H9 (cell line): ENCODE results near the gene RRAD. TPM values are rescaled to one million over a fixed set of nuclear protein-coding genes. Genes with fewer than 3 reads are reported as not detected.
"Not testable (repeated sequence)": the region's sequence is repeated elsewhere in the genome, so short reads cannot be mapped to it uniquely, and the experiment has no call there.

Experiments
- DNase-seq: peaks from one replicate; pipeline ENCODE4 v3.0.0-alpha.2; 2017
- H2AFZ ChIP-seq: one replicate; pipeline ENCODE4 v1.6.1; 2013; ENCODE audit warnings: mild to moderate bottlenecking, low read length, control low read depth, moderate library complexity
- H2AK5ac ChIP-seq: 2 replicates; pipeline ENCODE4 v1.6.1; 2013; ENCODE audit warnings: low read length, control low read depth, mixed read lengths; ENCODE audit not compliant: insufficient read length
- H2BK120ac ChIP-seq: one replicate; pipeline ENCODE4 v1.6.1; 2013; ENCODE audit warnings: low read depth, mild to moderate bottlenecking, low read length, control low read depth, inconsistent platforms; ENCODE audit not compliant: poor library complexity, severe bottlenecking
- H2BK12ac ChIP-seq: 2 replicates; pipeline ENCODE4 v1.6.1; 2013; ENCODE audit warnings: low read length, control low read depth, mixed read lengths, low read depth; ENCODE audit not compliant: insufficient read length
- H2BK15ac ChIP-seq: 2 replicates; pipeline ENCODE4 v1.6.1; 2013; ENCODE audit warnings: low read depth, low read length, control low read depth
- H2BK20ac ChIP-seq: one replicate; pipeline ENCODE4 v1.6.1; 2013; ENCODE audit warnings: low read depth, mild to moderate bottlenecking, low read length, control low read depth, inconsistent platforms; ENCODE audit not compliant: poor library complexity, severe bottlenecking
- H2BK5ac ChIP-seq: 2 replicates; pipeline ENCODE4 v1.6.1; 2013; ENCODE audit warnings: low read length, control low read depth, mixed read lengths; ENCODE audit not compliant: insufficient read length
- H3K14ac ChIP-seq: 2 replicates; pipeline ENCODE4 v1.6.1; 2013; ENCODE audit warnings: low read length, control low read depth; ENCODE audit not compliant: insufficient read depth
- H3K18ac ChIP-seq: 2 replicates; pipeline ENCODE4 v1.6.1; 2013; ENCODE audit warnings: low read depth, mild to moderate bottlenecking, mixed read lengths, low read length, control low read depth; ENCODE audit not compliant: insufficient read length
- H3K23ac ChIP-seq: 2 replicates; pipeline ENCODE4 v1.6.1; 2013; ENCODE audit warnings: low read length, control low read depth, mixed read lengths, low read depth; ENCODE audit not compliant: insufficient read length
- H3K23me2 ChIP-seq: 2 replicates; pipeline ENCODE4 v1.6.1; 2013; ENCODE audit warnings: low read depth, mild to moderate bottlenecking, mixed read lengths, low read length, control low read depth; ENCODE audit not compliant: insufficient read length, poor library complexity, severe bottlenecking
- H3K27ac ChIP-seq: 2 replicates; pipeline ENCODE4 v1.5.1; 2013; ENCODE audit warnings: low read length, control low read depth, mixed read lengths, low read depth; ENCODE audit not compliant: insufficient read length
- H3K27me3 ChIP-seq: 2 replicates; pipeline ENCODE4 v1.6.1; 2013; ENCODE audit warnings: low read length, control low read depth, inconsistent platforms; ENCODE audit not compliant: insufficient read depth
- H3K4ac ChIP-seq: 2 replicates; pipeline ENCODE4 v1.6.1; 2013; ENCODE audit warnings: low read depth, mild to moderate bottlenecking, control low read depth, inconsistent platforms, low read length, moderate library complexity
- H3K4me1 ChIP-seq: 2 replicates; pipeline ENCODE4 v1.6.1; 2013; ENCODE audit warnings: low read length, control low read depth, inconsistent platforms; ENCODE audit not compliant: insufficient read depth
- H3K4me2 ChIP-seq: 2 replicates; pipeline ENCODE4 v1.6.1; 2013; ENCODE audit warnings: low read length, control low read depth, mixed read lengths; ENCODE audit not compliant: insufficient read length, insufficient read depth
- H3K56ac ChIP-seq: 2 replicates; pipeline ENCODE4 v1.6.1; 2013; ENCODE audit warnings: low read depth, mild to moderate bottlenecking, mixed read lengths, low read length, control low read depth; ENCODE audit not compliant: insufficient read length
- H3K79me1 ChIP-seq: 2 replicates; pipeline ENCODE4 v1.6.1; 2013; ENCODE audit warnings: low read depth, mild to moderate bottlenecking, moderate library complexity, low read length, control low read depth, inconsistent platforms; ENCODE audit not compliant: insufficient read depth, poor library complexity, severe bottlenecking
- H3K79me2 ChIP-seq: 2 replicates; pipeline ENCODE4 v1.6.1; 2013; ENCODE audit warnings: low read length, control low read depth, inconsistent platforms; ENCODE audit not compliant: insufficient read depth
- H3K9ac ChIP-seq: 2 replicates; pipeline ENCODE4 v1.6.1; 2013; ENCODE audit warnings: low read length, control low read depth, mixed read lengths; ENCODE audit not compliant: insufficient read length; ENCODE audit errors: extremely low read depth
- H3K9me3 ChIP-seq: one replicate; pipeline ENCODE4 v1.6.1; 2013; ENCODE audit warnings: low read depth, low read length, inconsistent platforms; ENCODE audit not compliant: control insufficient read depth
- H3T11ph ChIP-seq: one replicate; pipeline ENCODE4 v1.6.1; 2013; ENCODE audit warnings: mild to moderate bottlenecking, low read length, control low read depth, inconsistent platforms
- H4K20me1 ChIP-seq: one replicate; pipeline ENCODE4 v1.6.1; 2013; ENCODE audit not compliant: control insufficient read depth, insufficient read length, insufficient read depth
- H4K5ac ChIP-seq: 2 replicates; pipeline ENCODE4 v1.6.1; 2013; ENCODE audit warnings: low read depth, mild to moderate bottlenecking, mixed read lengths, low read length, control low read depth; ENCODE audit not compliant: insufficient read length
- H4K8ac ChIP-seq: replicated peaks from 2 replicates; pipeline ENCODE4 v1.6.1; 2013; ENCODE audit warnings: low read length, control low read depth, mixed read lengths, low read depth; ENCODE audit not compliant: insufficient read length
- H4K91ac ChIP-seq: 2 replicates; pipeline ENCODE4 v1.6.1; 2013; ENCODE audit warnings: low read depth, mild to moderate bottlenecking, moderate library complexity, mixed read lengths, low read length, control low read depth; ENCODE audit not compliant: insufficient read length
- H3K27ac Mint-ChIP-seq, 3 experiments: 2 replicates in 2 of 3; 3 replicates in 1 of 3; pipeline ENCODE4 v1.8.0; 2020 to 2021; ENCODE audit warnings: mixed read lengths in 3 of 3, mild to moderate bottlenecking in 1 of 3, moderate library complexity in 1 of 3
- H3K27me3 Mint-ChIP-seq: 2 replicates; pipeline ENCODE4 v1.8.0; 2021; ENCODE audit warnings: low read depth, mild to moderate bottlenecking, moderate library complexity, mixed read lengths
- H3K36me3 Mint-ChIP-seq, 3 experiments: 2 replicates in 2 of 3; 3 replicates in 1 of 3; pipeline ENCODE4 v1.8.0; 2020 to 2021; ENCODE audit warnings: low read depth in 3 of 3, mixed read lengths in 3 of 3; ENCODE audit not compliant: insufficient read depth in 1 of 3
- H3K4me1 Mint-ChIP-seq, 2 experiments: 2 replicates each; pipeline ENCODE4 v1.8.0; 2020; ENCODE audit warnings: mixed read lengths in 2 of 2
- H3K4me3 Mint-ChIP-seq, 2 experiments: 2 replicates in 1 of 2; 3 replicates in 1 of 2; pipeline ENCODE4 v1.8.0; 2020 to 2021; ENCODE audit warnings: mild to moderate bottlenecking in 2 of 2, mixed read lengths in 2 of 2, moderate library complexity in 1 of 2
- H3K9me3 Mint-ChIP-seq, 2 experiments: 2 replicates in 1 of 2; 3 replicates in 1 of 2; pipeline ENCODE4 v1.8.0; 2020; ENCODE audit warnings: mild to moderate bottlenecking in 2 of 2, mixed read lengths in 2 of 2, moderate library complexity in 1 of 2
- CTCF ChIP-seq: fragments of 200-600 bp; sonication (generic); conservative IDR thresholded peaks from 3 replicates; pipeline ENCODE4 v1.8.0; 2021; ENCODE audit warnings: antibody characterized with exemption, mild to moderate bottlenecking
- WGBS: extraction: QIAGEN DNeasy Blood & Tissue Kit; methylation state at CpG from one replicate; pipeline ENCODE4 v1.1.7; 2013; ENCODE audit warnings: missing lambda C conversion rate, low lambda C conversion rate, mixed read lengths; ENCODE audit not compliant: insufficient read length; ENCODE audit errors: extremely low coverage; 5-methylcytosine and 5-hydroxymethylcytosine counted together
- long read RNA-seq: library from polyadenylated mRNA; unstranded; transcript quantifications from one replicate; pipeline ENCODE4 v2.0.0, GENCODE V29; 2020
- total RNA-seq: library from RNA; stranded (reverse); gene quantifications from 2 replicates; pipeline ENCODE4 v1.2.1, GENCODE V29; 2021

Gene RRAD
- total RNA-seq = 0.44 and 0.72 TPM in 2 replicates
- long read RNA-seq = 0 reads

- Histone ChIP-seq H3K4me2 (peak within 1 kb of the TSS; percentile 45), H4K8ac (no peak within 1 kb of the TSS), H3K14ac (no peak within 1 kb of the TSS; the same call in 1 of the 2 replicates), H3K9ac (no peak within 1 kb of the TSS), H4K91ac (no peak within 1 kb of the TSS), H2BK5ac (no peak within 1 kb of the TSS), H3K23ac (no peak within 1 kb of the TSS), H3K79me1 (no peaks in the 10 kb centered on the region), H3K27me3 (peaks cover 15% of the 10 kb centered on the region; the same call in 1 of the 2 replicates), H3K4ac (no peak within 1 kb of the TSS), H2BK15ac (no peak within 1 kb of the TSS), H3K9me3 (no peaks in the 10 kb centered on the region), H3T11ph (no peak within 1 kb of the TSS), H3K27ac (no peak within 1 kb of the TSS), H2BK12ac (no peak within 1 kb of the TSS), H3K18ac (no peak within 1 kb of the TSS), H4K5ac (no peak within 1 kb of the TSS), H2AFZ (no peak within 1 kb of the TSS), H3K4me1 (no peaks in the 10 kb centered on the region), H3K56ac (no peak within 1 kb of the TSS), H3K79me2 (no peaks in the 10 kb centered on the region), H3K23me2 (peaks cover 5% of the 10 kb centered on the region), H2AK5ac (no peak within 1 kb of the TSS), H2BK20ac (no peak within 1 kb of the TSS), H4K20me1 (no peaks in the 10 kb centered on the region), H2BK120ac (no peak within 1 kb of the TSS)
- DNase-seq = peak; percentile 47
- Mint-ChIP-seq H3K27me3 (peaks cover 68% of the 10 kb centered on the region), H3K36me3 (no peaks in the 10 kb centered on the region), H3K9me3 (no peaks in the 10 kb centered on the region; a peak in 1 of 5 replicates), H3K4me1 (peaks cover 13 to 15% of the 10 kb centered on the region in 2 experiments), H3K4me3 (peak within 1 kb of the TSS; percentile 72 to 85), H3K27ac (no peak within 1 kb of the TSS)
- TF ChIP-seq CTCF = no peak
- no CpG with 5 or more reads among the region's 42 CpGs for WGBS
Measured at GRCh38 chr16:66925322-66925840, at the start of gene RRAD. Gene RRAD (minus strand): TSS chr16:66925535. CDS start chr16:66925179, 356 bp downstream.

GRCh38 chr16:66974932-66975246 lies 49.6 kb upstream of the RRAD start:
- Mint-ChIP-seq H3K4me1 (peaks cover 10 to 12% of the 10 kb centered on the region in 2 experiments), H3K27ac (peak overlapping the region in 2 of 3 experiments; percentile 72 to 79; a peak in 2 of 7 replicates)
- H3K14ac ChIP-seq, H3T11ph ChIP-seq, H3K9me3 Mint-ChIP-seq, DNase-seq, H3K36me3 Mint-ChIP-seq, H3K4ac ChIP-seq, H3K9me3 ChIP-seq, H4K5ac ChIP-seq, H2BK12ac ChIP-seq, H2BK20ac ChIP-seq, H4K20me1 ChIP-seq, H4K8ac ChIP-seq, H3K27me3 ChIP-seq, H3K79me2 ChIP-seq, H3K27ac ChIP-seq, H2AK5ac ChIP-seq, H3K23me2 ChIP-seq, H2BK15ac ChIP-seq, H3K27me3 Mint-ChIP-seq, H3K79me1 ChIP-seq, H2AFZ ChIP-seq, H3K9ac ChIP-seq, H2BK5ac ChIP-seq, H4K91ac ChIP-seq, H2BK120ac ChIP-seq, H3K18ac ChIP-seq, H3K4me1 ChIP-seq, H3K4me2 ChIP-seq, H3K4me3 Mint-ChIP-seq, H3K56ac ChIP-seq, H3K23ac ChIP-seq: not testable (repeated sequence)
- WGBS = no CpG with 5 or more reads among the region's 11 CpGs
